ENCODE data around the gene SORBS2.

The SORBS2 gene

DNA sequence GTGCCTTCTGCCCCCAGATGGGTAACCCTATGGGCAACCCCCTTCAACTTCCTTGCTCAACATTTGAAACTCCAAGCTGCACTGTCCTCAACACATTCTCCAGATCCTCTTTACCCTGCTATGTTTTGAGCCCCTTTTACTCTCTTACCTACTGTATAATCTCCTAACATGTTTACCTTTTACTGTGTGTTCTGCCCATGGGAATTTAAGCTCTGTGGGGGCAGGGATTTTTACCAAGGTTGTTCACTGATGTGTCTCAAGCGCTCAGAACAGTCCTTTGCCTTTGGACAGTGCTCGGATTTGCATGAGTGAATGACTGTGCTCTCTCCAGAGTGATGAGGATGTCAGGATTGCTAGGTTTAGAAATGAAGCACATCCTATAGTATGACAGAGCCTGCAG lies 53.2 kb downstream of the SORBS2 start:
- no peaks in the 10 kb centered on the region for H3K79me2 ChIP-seq (ENCODE audit: insufficient read depth, low read length)
- TF ChIP-seq CTCF (IDR thresholded peaks at IDR 0.05; ENCODE audit: borderline replicate concordance, extremely low read depth, low read length, poor library complexity, severe bottlenecking): no peak
- no peak for TF ChIP-seq EZH2 (IDR thresholded peaks at IDR 0.05; ENCODE audit: borderline replicate concordance, low read depth, low read length, severe bottlenecking)
- no peak overlapping the region for H3K4me2 ChIP-seq (ENCODE audit: insufficient read depth, low read length)
- H3K9me3 ChIP-seq (ENCODE audit: insufficient read depth, low read length, severe bottlenecking): no peaks in the 10 kb centered on the region
- no peak overlapping the region for H3K27ac ChIP-seq (ENCODE audit: low read length)
- DNase-seq: no peak
- H3K27me3 ChIP-seq (ENCODE audit: insufficient read depth, low read length, poor library complexity): no peaks in the 10 kb centered on the region
- H3K36me3 ChIP-seq (ENCODE audit: insufficient read depth, low read length): no peaks in the 10 kb centered on the region
- no peak overlapping the region for H2AFZ ChIP-seq (ENCODE audit: low read depth, low read length)
- no peak overlapping the region for H3K9ac ChIP-seq (ENCODE audit: low read depth, low read length)
- no peak for ATAC-seq (ENCODE audit: insufficient read depth, low read depth)
- H4K20me1 ChIP-seq (ENCODE audit: insufficient read depth, low read length): no peaks in the 10 kb centered on the region
- H3K4me1 ChIP-seq (ENCODE audit: insufficient read depth, low read length): no peaks in the 10 kb centered on the region
- H3K4me3 ChIP-seq (ENCODE audit: low read depth in 1 of 2, low read length in 2 of 2): no peak overlapping the region

DNA sequence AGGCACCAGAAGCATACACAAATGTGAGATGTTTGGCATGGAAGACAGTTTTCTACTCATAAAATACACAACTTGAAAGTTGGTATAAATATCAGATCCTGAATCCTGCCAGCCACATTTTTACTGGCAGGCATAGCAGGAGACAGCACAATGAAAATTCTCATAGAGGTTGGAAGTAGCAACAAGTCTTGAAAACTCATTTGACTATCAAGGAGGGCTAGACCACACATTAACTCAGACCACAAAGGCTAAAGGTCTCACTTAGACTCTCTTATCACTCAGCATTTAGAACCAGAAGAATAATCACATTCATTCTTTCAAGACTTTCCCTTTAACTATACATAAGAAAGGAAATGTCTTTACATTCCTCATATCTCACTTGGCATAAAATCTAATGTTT lies 56.5 kb downstream of the SORBS2 start:
- Histone ChIP-seq H3K4me1 (ENCODE audit: insufficient read depth, low read length) (no peaks in the 10 kb centered on the region), H4K20me1 (ENCODE audit: insufficient read depth, low read length) (no peaks in the 10 kb centered on the region), H3K4me2 (ENCODE audit: insufficient read depth, low read length) (no peak overlapping the region), H3K9ac (ENCODE audit: low read depth, low read length) (no peak overlapping the region), H3K4me3 (ENCODE audit: low read depth in 1 of 2, low read length in 2 of 2) (no peak overlapping the region), H3K36me3 (ENCODE audit: insufficient read depth, low read length) (no peaks in the 10 kb centered on the region), H3K9me3 (ENCODE audit: insufficient read depth, low read length, severe bottlenecking) (no peaks in the 10 kb centered on the region), H3K27ac (ENCODE audit: low read length) (no peak overlapping the region), H2AFZ (ENCODE audit: low read depth, low read length) (no peak overlapping the region), H3K27me3 (ENCODE audit: insufficient read depth, low read length, poor library complexity) (no peaks in the 10 kb centered on the region), H3K79me2 (ENCODE audit: insufficient read depth, low read length) (no peaks in the 10 kb centered on the region)
- ATAC-seq (ENCODE audit: insufficient read depth, low read depth) (no peak), DNase-seq (no peak)
- TF ChIP-seq EZH2 (IDR thresholded peaks at IDR 0.05; ENCODE audit: borderline replicate concordance, low read depth, low read length, severe bottlenecking): no peak
- no peak for TF ChIP-seq CTCF (IDR thresholded peaks at IDR 0.05; ENCODE audit: borderline replicate concordance, extremely low read depth, low read length, poor library complexity, severe bottlenecking)

DNA sequence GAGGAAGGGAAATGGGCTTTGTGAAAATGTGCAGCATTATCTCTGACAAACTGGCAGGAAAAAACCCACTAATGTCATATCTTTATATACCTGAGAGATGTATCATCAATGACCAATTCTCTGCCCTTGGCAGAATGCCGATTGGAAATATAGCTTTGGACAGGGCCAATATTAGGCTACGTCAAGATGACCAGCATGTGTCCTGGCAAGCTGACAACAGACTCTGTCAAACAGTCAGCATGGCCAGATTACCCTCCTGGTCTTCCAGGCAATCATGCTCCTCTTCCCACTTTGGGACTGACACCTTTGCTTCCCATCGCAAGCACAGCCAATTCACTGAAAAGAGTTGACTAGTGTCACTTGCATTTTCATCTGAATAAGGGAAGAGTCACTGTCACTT lies 57.0 kb downstream of the SORBS2 start:
- ATAC-seq (ENCODE audit: insufficient read depth, low read depth): no peak
- Histone ChIP-seq H3K4me2 (ENCODE audit: insufficient read depth, low read length) (no peak overlapping the region), H2AFZ (ENCODE audit: low read depth, low read length) (no peak overlapping the region)

More for the DNA sequence above, 57.0 kb downstream of the SORBS2 start:
- no peaks in the 10 kb centered on the region for H4K20me1 ChIP-seq (ENCODE audit: insufficient read depth, low read length)
- no peak overlapping the region for H3K4me3 ChIP-seq (ENCODE audit: low read depth in 1 of 2, low read length in 2 of 2)
- no peaks in the 10 kb centered on the region for H3K79me2 ChIP-seq (ENCODE audit: insufficient read depth, low read length)
- no peak overlapping the region for H3K27ac ChIP-seq (ENCODE audit: low read length)
- H3K9me3 ChIP-seq (ENCODE audit: insufficient read depth, low read length, severe bottlenecking): no peaks in the 10 kb centered on the region
- H3K4me1 ChIP-seq (ENCODE audit: insufficient read depth, low read length): no peaks in the 10 kb centered on the region
- TF ChIP-seq CTCF (IDR thresholded peaks at IDR 0.05; ENCODE audit: borderline replicate concordance, extremely low read depth, low read length, poor library complexity, severe bottlenecking) (no peak), EZH2 (IDR thresholded peaks at IDR 0.05; ENCODE audit: borderline replicate concordance, low read depth, low read length, severe bottlenecking) (no peak)
- no peak for DNase-seq
- H3K9ac ChIP-seq (ENCODE audit: low read depth, low read length): no peak overlapping the region
- no peaks in the 10 kb centered on the region for H3K36me3 ChIP-seq (ENCODE audit: insufficient read depth, low read length)
- no peaks in the 10 kb centered on the region for H3K27me3 ChIP-seq (ENCODE audit: insufficient read depth, low read length, poor library complexity)

Data from DND-41 (cell line).